ENCODE measurements around the gene TBL1X. TPM values are rescaled to one million over a fixed set of nuclear protein-coding genes. Genes with fewer than 3 reads are reported as not detected.
"Not testable (repeated sequence)": the region's sequence is repeated elsewhere in the genome, so short reads cannot be mapped to it uniquely, and the experiment has no call there.

The TBL1X gene
- total RNA-seq, 2 experiments from 2014 or later: 20.0 to 23.0 TPM

GRCh38 chrX:9465380-9466123 lies 694 bp downstream of the TBL1X start:
- DNase-seq: peak; percentile 36
- no peaks in the 10 kb centered on the region for H3K9me3 Mint-ChIP-seq (ENCODE audit: insufficient read depth)

GRCh38 chrX:9466124-9466495 lies 1.3 kb downstream of the TBL1X start:
- ChIA-PET POLR2A (no interaction called here), CTCF (no interaction called here)
- Mint-ChIP-seq H3K27me3 (ENCODE audit: low read depth) (no peaks in the 10 kb centered on the region), H3K27ac (peak overlapping the region; percentile 60), H3K36me3 (ENCODE audit: low read depth) (peaks cover 13% of the 10 kb centered on the region), H3K4me1 (ENCODE audit: low read depth) (peaks cover 40% of the 10 kb centered on the region), H3K9me3 (ENCODE audit: insufficient read depth) (no peaks in the 10 kb centered on the region), H3K4me3 (peak overlapping the region; percentile 72)
- ATAC-seq (peak; percentile 4), DNase-seq (peak; percentile 32)

More at GRCh38 chrX:9465380-9466123, 694 bp downstream of the TBL1X start:
- H3K36me3 Mint-ChIP-seq (ENCODE audit: low read depth): peaks cover 10% of the 10 kb centered on the region
- no peak overlapping the region for H3K27ac Mint-ChIP-seq
- H3K4me1 Mint-ChIP-seq (ENCODE audit: low read depth): peaks cover 40% of the 10 kb centered on the region
- ChIA-PET CTCF (no interaction called here), POLR2A (no interaction called here)
- no peaks in the 10 kb centered on the region for H3K27me3 Mint-ChIP-seq (ENCODE audit: low read depth)
- peak overlapping the region; percentile 72 for H3K4me3 Mint-ChIP-seq
- ATAC-seq: peak; percentile 20

GRCh38 chrX:9466736-9467135 lies 1.9 kb downstream of the TBL1X start:
- Mint-ChIP-seq H3K27ac (peak overlapping the region; percentile 60), H3K4me3 (peak overlapping the region; percentile 72), H3K4me1 (ENCODE audit: low read depth) (peaks cover 39% of the 10 kb centered on the region), H3K9me3 (ENCODE audit: insufficient read depth) (no peaks in the 10 kb centered on the region), H3K36me3 (ENCODE audit: low read depth) (peaks cover 16% of the 10 kb centered on the region), H3K27me3 (ENCODE audit: low read depth) (no peaks in the 10 kb centered on the region)
- DNase-seq: no peak
- no peak for ATAC-seq
- POLR2A ChIA-PET: no interaction called here
- CTCF ChIA-PET: no interaction called here

GRCh38 chrX:9467146-9467545 lies 2.3 kb downstream of the TBL1X start:
- no peaks in the 10 kb centered on the region for H3K27me3 Mint-ChIP-seq (ENCODE audit: low read depth)
- H3K27ac Mint-ChIP-seq: no peak overlapping the region
- ChIA-PET POLR2A (no interaction called here), CTCF (no interaction called here)
- H3K9me3 Mint-ChIP-seq (ENCODE audit: insufficient read depth): no peaks in the 10 kb centered on the region
- peaks cover 35% of the 10 kb centered on the region for H3K4me1 Mint-ChIP-seq (ENCODE audit: low read depth)
- H3K4me3 Mint-ChIP-seq: peak overlapping the region; percentile 15
- DNase-seq: no peak
- ATAC-seq: no peak
- peaks cover 19% of the 10 kb centered on the region for H3K36me3 Mint-ChIP-seq (ENCODE audit: low read depth)

- H3K27me3 Mint-ChIP-seq (ENCODE audit: low read depth): no peaks in the 10 kb centered on the region
- ChIA-PET POLR2A (no interaction called here), CTCF (no interaction called here)
- H3K4me1 Mint-ChIP-seq (ENCODE audit: low read depth): peaks cover 29% of the 10 kb centered on the region
- no peak for ATAC-seq
- no peaks in the 10 kb centered on the region for H3K9me3 Mint-ChIP-seq (ENCODE audit: insufficient read depth)
- peaks cover 19% of the 10 kb centered on the region for H3K36me3 Mint-ChIP-seq (ENCODE audit: low read depth)
- no peak overlapping the region for H3K27ac Mint-ChIP-seq
- no peak overlapping the region for H3K4me3 Mint-ChIP-seq
- no peak for DNase-seq
These were observed 2.9 kb downstream of the TBL1X start for GRCh38 chrX:9467751-9468150.

GRCh38 chrX:9471571-9471985 lies 6.7 kb downstream of the TBL1X start:
- ATAC-seq (no peak), DNase-seq (no peak)
- Mint-ChIP-seq H3K9me3 (ENCODE audit: insufficient read depth) (no peaks in the 10 kb centered on the region), H3K4me3 (no peak overlapping the region), H3K4me1 (ENCODE audit: low read depth) (peaks cover 32% of the 10 kb centered on the region), H3K36me3 (ENCODE audit: low read depth) (peaks cover 38% of the 10 kb centered on the region), H3K27me3 (ENCODE audit: low read depth) (no peaks in the 10 kb centered on the region), H3K27ac (no peak overlapping the region)
- ChIA-PET CTCF (no interaction called here), POLR2A (no interaction called here)

- Mint-ChIP-seq H3K4me1 (ENCODE audit: low read depth) (peaks cover 19% of the 10 kb centered on the region), H3K27ac (no peak overlapping the region), H3K4me3 (no peak overlapping the region), H3K27me3 (ENCODE audit: low read depth) (no peaks in the 10 kb centered on the region), H3K9me3 (ENCODE audit: insufficient read depth) (no peaks in the 10 kb centered on the region), H3K36me3 (ENCODE audit: low read depth) (peaks cover 40% of the 10 kb centered on the region)
- ATAC-seq (no peak), DNase-seq (no peak)
- ChIA-PET CTCF (interaction anchor here (0.6 to 0.8 kb wide), 2 partner anchors 16 to 161 kb away, joined by 3 read pairs; no protein-coding TSS in a partner anchor), POLR2A (no interaction called here)
These were observed 8.8 kb downstream of the TBL1X start for GRCh38 chrX:9473708-9474107.

GRCh38 chrX:9475417-9475816 lies 10.6 kb downstream of the TBL1X start:
- peaks cover 22% of the 10 kb centered on the region for H3K4me1 Mint-ChIP-seq (ENCODE audit: low read depth)
- POLR2A ChIA-PET; H3K9me3 Mint-ChIP-seq (ENCODE audit: insufficient read depth); DNase-seq; H3K4me3 Mint-ChIP-seq; H3K27ac Mint-ChIP-seq; ATAC-seq; H3K27me3 Mint-ChIP-seq (ENCODE audit: low read depth): not testable (repeated sequence)
- peaks cover 46% of the 10 kb centered on the region for H3K36me3 Mint-ChIP-seq (ENCODE audit: low read depth)
- CTCF ChIA-PET: interaction anchor here (0.6 kb wide), 1 partner anchor 348 kb away, joined by 4 read pairs; no protein-coding TSS in a partner anchor

GRCh38 chrX:9475984-9476383 lies 11.1 kb downstream of the TBL1X start:
- Mint-ChIP-seq H3K9me3 (ENCODE audit: insufficient read depth) (no peaks in the 10 kb centered on the region), H3K27ac (no peak overlapping the region), H3K36me3 (ENCODE audit: low read depth) (peaks cover 46% of the 10 kb centered on the region), H3K4me3 (no peak overlapping the region), H3K4me1 (ENCODE audit: low read depth) (peaks cover 22% of the 10 kb centered on the region), H3K27me3 (ENCODE audit: low read depth) (no peaks in the 10 kb centered on the region)
- ATAC-seq: no peak
- no peak for DNase-seq
- POLR2A ChIA-PET: no interaction called here
- CTCF ChIA-PET: no interaction called here

GRCh38 chrX:9476810-9477575 lies 12.1 kb downstream of the TBL1X start:
- ChIA-PET POLR2A (interaction anchor here (0.6 kb wide), 1 partner anchor 135 kb away, joined by 3 read pairs; no protein-coding TSS in a partner anchor), CTCF (no interaction called here)

GRCh38 chrX:9482408-9482807 lies 17.6 kb downstream of the TBL1X start:
- Mint-ChIP-seq H3K9me3 (ENCODE audit: insufficient read depth) (no peaks in the 10 kb centered on the region), H3K4me3 (no peak overlapping the region), H3K27ac (no peak overlapping the region), H3K4me1 (ENCODE audit: low read depth) (peaks cover 2% of the 10 kb centered on the region), H3K27me3 (ENCODE audit: low read depth) (no peaks in the 10 kb centered on the region), H3K36me3 (ENCODE audit: low read depth) (peaks cover 34% of the 10 kb centered on the region)
- POLR2A ChIA-PET: no interaction called here
- no peak for ATAC-seq
- CTCF ChIA-PET: no interaction called here
- no peak for DNase-seq

More at GRCh38 chrX:9476810-9477575, 12.1 kb downstream of the TBL1X start:
- Mint-ChIP-seq H3K36me3 (ENCODE audit: low read depth) (peaks cover 44% of the 10 kb centered on the region), H3K9me3 (ENCODE audit: insufficient read depth) (no peaks in the 10 kb centered on the region), H3K4me3 (no peak overlapping the region), H3K27me3 (ENCODE audit: low read depth) (no peaks in the 10 kb centered on the region), H3K27ac (no peak overlapping the region), H3K4me1 (ENCODE audit: low read depth) (peaks cover 22% of the 10 kb centered on the region)
- no peak for ATAC-seq
- DNase-seq: no peak

- ATAC-seq: no peak
- ChIA-PET CTCF (interaction anchor here (0.7 kb wide), 1 partner anchor 42 kb away, joined by 3 read pairs; no protein-coding TSS in a partner anchor), POLR2A (no interaction called here)
- H3K27ac Mint-ChIP-seq: no peak overlapping the region
- H3K27me3 Mint-ChIP-seq (ENCODE audit: low read depth): no peaks in the 10 kb centered on the region
- H3K4me1 Mint-ChIP-seq (ENCODE audit: low read depth): peaks cover 2% of the 10 kb centered on the region
- H3K4me3 Mint-ChIP-seq: no peak overlapping the region
- no peaks in the 10 kb centered on the region for H3K9me3 Mint-ChIP-seq (ENCODE audit: insufficient read depth)
- no peak for DNase-seq
- peaks cover 34% of the 10 kb centered on the region for H3K36me3 Mint-ChIP-seq (ENCODE audit: low read depth)
These were observed 18.0 kb downstream of the TBL1X start for GRCh38 chrX:9482837-9483236.
